Measurements from ENCODE around the gene CTPS1.

GRCh38 chr1:40966417-40966816, 13.1 kb upstream of the CTPS1 start:
- TF ChIP-seq, protein P1, sequence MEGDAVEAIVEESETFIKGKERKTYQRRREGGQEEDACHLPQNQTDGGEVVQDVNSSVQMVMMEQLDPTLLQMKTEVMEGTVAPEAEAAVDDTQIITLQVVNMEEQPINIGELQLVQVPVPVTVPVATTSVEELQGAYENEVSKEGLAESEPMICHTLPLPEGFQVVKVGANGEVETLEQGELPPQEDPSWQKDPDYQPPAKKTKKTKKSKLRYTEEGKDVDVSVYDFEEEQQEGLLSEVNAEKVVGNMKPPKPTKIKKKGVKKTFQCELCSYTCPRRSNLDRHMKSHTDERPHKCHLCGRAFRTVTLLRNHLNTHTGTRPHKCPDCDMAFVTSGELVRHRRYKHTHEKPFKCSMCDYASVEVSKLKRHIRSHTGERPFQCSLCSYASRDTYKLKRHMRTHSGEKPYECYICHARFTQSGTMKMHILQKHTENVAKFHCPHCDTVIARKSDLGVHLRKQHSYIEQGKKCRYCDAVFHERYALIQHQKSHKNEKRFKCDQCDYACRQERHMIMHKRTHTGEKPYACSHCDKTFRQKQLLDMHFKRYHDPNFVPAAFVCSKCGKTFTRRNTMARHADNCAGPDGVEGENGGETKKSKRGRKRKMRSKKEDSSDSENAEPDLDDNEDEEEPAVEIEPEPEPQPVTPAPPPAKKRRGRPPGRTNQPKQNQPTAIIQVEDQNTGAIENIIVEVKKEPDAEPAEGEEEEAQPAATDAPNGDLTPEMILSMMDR (IDR thresholded peaks at IDR 0.05): no peak
- TF ChIP-seq POLR2A (IDR thresholded peaks at IDR 0.05; ENCODE audit: low read length) (no peak), KDM1A (IDR thresholded peaks at IDR 0.05; ENCODE audit: low read depth) (no peak), RNF2 (IDR thresholded peaks at IDR 0.05; ENCODE audit: borderline replicate concordance, low read depth) (no peak), ELK1 (IDR thresholded peaks at IDR 0.05; ENCODE audit: low read depth, low read length) (no peak), SMC3 (IDR thresholded peaks at IDR 0.05) (no peak), NR3C1 (IDR thresholded peaks at IDR 0.05) (no peak), REST (IDR thresholded peaks at IDR 0.05) (no peak), HOXA7 (CRISPR knock-in tag; IDR thresholded peaks at IDR 0.05) (no peak)

Data from A549 (cell line).